ENCODE data around the gene CYP1A2.

DNA sequence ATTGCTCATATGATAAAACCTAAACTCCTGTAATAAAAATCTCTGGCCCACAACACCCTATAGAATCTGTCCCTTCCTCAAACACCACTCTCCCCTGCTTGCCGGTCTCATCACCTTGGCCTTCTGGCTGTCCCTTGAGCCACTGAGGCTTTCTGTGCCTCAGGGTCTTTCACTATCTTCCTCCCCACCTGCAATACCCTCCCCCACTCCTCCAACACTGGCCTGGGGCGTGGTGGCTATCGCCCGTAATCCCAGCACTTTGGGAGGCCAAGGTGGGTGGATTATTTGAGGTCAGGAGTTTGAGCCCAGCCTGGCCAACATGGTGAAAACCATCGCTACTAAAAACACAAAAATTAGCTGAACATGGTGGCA lies 29.9 kb downstream of the CYP1A2 start:
- TF ChIP-seq CTCF (IDR thresholded peaks at IDR 0.05 in 2 of 3, conservative IDR thresholded peaks at IDR 0.05 in 1 of 3; ENCODE audit: insufficient read depth in 2 of 3, low read depth in 1 of 3, low read length in 3 of 3) (no peak), NR2C2 (CRISPR knock-in tag; IDR thresholded peaks at IDR 0.05) (no peak), NR2C2 (tag; IDR thresholded peaks at IDR 0.05) (no peak), ZNF24 (IDR thresholded peaks at IDR 0.05) (no peak), ZFP1 (CRISPR knock-in tag; IDR thresholded peaks at IDR 0.05) (no peak), POLR2A (conservative IDR thresholded peaks at IDR 0.05) (no peak), MAZ (CRISPR knock-in tag; conservative IDR thresholded peaks at IDR 0.05 in 1 of 2, IDR thresholded peaks at IDR 0.05 in 1 of 2) (no peak), TEAD1 (CRISPR knock-in tag; IDR thresholded peaks at IDR 0.05) (no peak), HOMEZ (CRISPR knock-in tag; IDR thresholded peaks at IDR 0.05) (no peak), ZNF239 (CRISPR knock-in tag; IDR thresholded peaks at IDR 0.05) (no peak), KAT8 (IDR thresholded peaks at IDR 0.05; ENCODE audit: low read depth) (no peak), RREB1 (CRISPR knock-in tag; IDR thresholded peaks at IDR 0.05) (no peak)
- TF ChIP-seq, protein P1, sequence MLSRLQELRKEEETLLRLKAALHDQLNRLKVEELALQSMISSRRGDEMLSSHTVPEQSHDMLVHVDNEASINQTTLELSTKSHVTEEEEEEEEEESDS (CRISPR knock-in tag; IDR thresholded peaks at IDR 0.05): no peak

All from K562 (cell line).